HEK293 (cell line): ENCODE measurements around the gene GLB1L.

Experiments used
- CTCF ChIA-PET: fragments of 350-600 bp; formaldehyde crosslinking; extraction: SDS; loops from one replicate; lab custom pipeline; 2021; ENCODE audit warnings: antibody characterized with exemption; lab: Yijun Ruan, JAX
- POLR2A ChIA-PET: fragments of 300-600 bp; formaldehyde crosslinking; extraction: SDS; loops from one replicate; lab custom pipeline; 2020; ENCODE audit warnings: antibody characterized with exemption, inconsistent platforms; lab: Yijun Ruan, JAX
- H3K27ac ChIP-seq: fragments of 200-500 bp; sonication (Bioruptor generic); 2 replicates; pipeline ENCODE4 v1.5.1; 2014; ENCODE audit warnings: low read depth, low read length, control low read depth, inconsistent platforms; ENCODE audit errors: extremely low read depth
- H3K36me3 ChIP-seq, 2 experiments: fragments of 200-500 bp in 1 of 2; sonication (Bioruptor generic) in 1 of 2; 1 replicate in 1 of 2; 2 replicates in 1 of 2; pipeline ENCODE4 v1.5.1; 2014 to 2017; ENCODE audit warnings: inconsistent platforms in 2 of 2, low read length in 2 of 2; ENCODE audit not compliant: control insufficient read depth in 2 of 2, insufficient read depth in 1 of 2
- H3K4me1 ChIP-seq: fragments of 200-500 bp; sonication (Bioruptor generic); 2 replicates; pipeline ENCODE4 v1.5.1; 2014; ENCODE audit warnings: mild to moderate bottlenecking, low read length, inconsistent platforms; ENCODE audit not compliant: control insufficient read depth, insufficient read depth
- H3K4me3 ChIP-seq: 2 replicates; pipeline ENCODE4 v1.5.1; 2011; ENCODE audit warnings: low read depth, mild to moderate bottlenecking, control low read depth, low read length, moderate library complexity
- H3K9me3 ChIP-seq: fragments of 200-500 bp; sonication (Bioruptor generic); 2 replicates; pipeline ENCODE4 v1.5.1; 2014; ENCODE audit warnings: low read depth, low read length, inconsistent platforms; ENCODE audit not compliant: control insufficient read depth, insufficient read depth
- BCL11B ChIP-seq: fragments of 450-650 bp; formaldehyde crosslinking; IDR thresholded peaks from 2 replicates; pipeline ENCODE4 v1.5.1; 2016; ENCODE audit warnings: low read depth, missing biosample characterization, missing genetic modification characterization
- GLIS2 ChIP-seq: fragments of 450-650 bp; formaldehyde crosslinking; IDR thresholded peaks from 2 replicates; pipeline ENCODE4 v1.5.1; 2016; ENCODE audit warnings: missing biosample characterization, missing genetic modification characterization
- RBAK ChIP-seq: fragments of 450-650 bp; formaldehyde crosslinking; IDR thresholded peaks from 2 replicates; pipeline ENCODE4 v1.5.1; 2016; ENCODE audit warnings: missing biosample characterization, missing genetic modification characterization
- REPIN1 ChIP-seq: fragments of 450-650 bp; formaldehyde crosslinking; IDR thresholded peaks from 2 replicates; pipeline ENCODE4 v1.5.1; 2017; ENCODE audit warnings: missing biosample characterization, missing genetic modification characterization, low read depth
- SALL2 ChIP-seq: fragments of 450-650 bp; formaldehyde crosslinking; IDR thresholded peaks from 2 replicates; pipeline ENCODE4 v1.5.0; 2017; ENCODE audit warnings: missing biosample characterization, mild to moderate bottlenecking, missing genetic modification characterization, borderline replicate concordance
- SCRT2 ChIP-seq: fragments of 450-650 bp; formaldehyde crosslinking; IDR thresholded peaks from 2 replicates; pipeline ENCODE4 v1.5.1; 2016; ENCODE audit warnings: missing biosample characterization, missing genetic modification characterization
- WT1 ChIP-seq: fragments of 450-650 bp; formaldehyde crosslinking; IDR thresholded peaks from 2 replicates; pipeline ENCODE4 v1.5.1; 2016; ENCODE audit warnings: missing biosample characterization, missing genetic modification characterization
- ZBTB48 ChIP-seq: fragments of 450-650 bp; formaldehyde crosslinking; IDR thresholded peaks from 2 replicates; pipeline ENCODE4 v1.5.1; 2016; ENCODE audit warnings: missing biosample characterization, missing genetic modification characterization
- ZNF16 ChIP-seq: fragments of 450-650 bp; formaldehyde crosslinking; IDR thresholded peaks from 2 replicates; pipeline ENCODE4 v1.5.1; 2016; ENCODE audit warnings: low read depth, missing biosample characterization, missing genetic modification characterization
- ZNF214 ChIP-seq: fragments of 450-650 bp; formaldehyde crosslinking; IDR thresholded peaks from 2 replicates; pipeline ENCODE4 v1.5.1; 2017; ENCODE audit warnings: missing biosample characterization, mild to moderate bottlenecking, missing genetic modification characterization, borderline replicate concordance
- ZNF248 ChIP-seq: fragments of 450-650 bp; formaldehyde crosslinking; IDR thresholded peaks from 2 replicates; pipeline ENCODE4 v1.5.1; 2017; ENCODE audit warnings: missing biosample characterization, missing genetic modification characterization
- ZNF311 ChIP-seq: fragments of 450-650 bp; formaldehyde crosslinking; IDR thresholded peaks from 2 replicates; pipeline ENCODE4 v1.5.1; 2017; ENCODE audit warnings: missing biosample characterization, missing genetic modification characterization, borderline replicate concordance
- ZNF394 ChIP-seq: fragments of 450-650 bp; formaldehyde crosslinking; IDR thresholded peaks from 2 replicates; pipeline ENCODE4 v1.5.1; 2016; ENCODE audit warnings: missing biosample characterization, missing genetic modification characterization, mild to moderate bottlenecking, moderate library complexity, borderline replicate concordance
- ZNF473 ChIP-seq: fragments of 450-650 bp; formaldehyde crosslinking; IDR thresholded peaks from 2 replicates; pipeline ENCODE4 v1.5.1; 2017; ENCODE audit warnings: missing biosample characterization, missing genetic modification characterization
- ZNF501 ChIP-seq: fragments of 450-650 bp; formaldehyde crosslinking; IDR thresholded peaks from 2 replicates; pipeline ENCODE4 v1.5.1; 2016; ENCODE audit warnings: missing biosample characterization, missing genetic modification characterization
- ZNF521 ChIP-seq: fragments of 450-650 bp; formaldehyde crosslinking; IDR thresholded peaks from 2 replicates; pipeline ENCODE4 v1.5.1; 2017; ENCODE audit warnings: missing biosample characterization, mild to moderate bottlenecking, missing genetic modification characterization
- ZNF529 ChIP-seq: fragments of 450-650 bp; formaldehyde crosslinking; IDR thresholded peaks from 2 replicates; pipeline ENCODE4 v1.5.1; 2017; ENCODE audit warnings: missing genetic modification characterization, missing biosample characterization; ENCODE audit not compliant: insufficient replicate concordance
- ZNF544 ChIP-seq: fragments of 450-650 bp; formaldehyde crosslinking; IDR thresholded peaks from 2 replicates; pipeline ENCODE4 v1.5.0; 2017; ENCODE audit warnings: missing biosample characterization, missing genetic modification characterization
- ZNF626 ChIP-seq: fragments of 450-650 bp; sonication (Bioruptor Pico); formaldehyde crosslinking; IDR thresholded peaks from 2 replicates; pipeline ENCODE4 v1.5.1; 2018; ENCODE audit warnings: missing biosample characterization, missing genetic modification characterization, inconsistent platforms
- ZNF768 ChIP-seq: fragments of 450-650 bp; formaldehyde crosslinking; IDR thresholded peaks from 2 replicates; pipeline ENCODE4 v1.5.1; 2018; ENCODE audit warnings: missing biosample characterization, mild to moderate bottlenecking, missing genetic modification characterization
- ZNF830 ChIP-seq: fragments of 450-650 bp; IDR thresholded peaks from 2 replicates; pipeline ENCODE4 v1.5.0; 2018; ENCODE audit warnings: missing biosample characterization, missing genetic modification characterization, low read depth, mild to moderate bottlenecking, moderate library complexity
- ZSCAN16 ChIP-seq: fragments of 450-650 bp; formaldehyde crosslinking; IDR thresholded peaks from 2 replicates; pipeline ENCODE4 v1.5.1; 2016; ENCODE audit warnings: missing biosample characterization, missing genetic modification characterization
- TF ChIP-seq, protein P1 (sequence below): fragments of 450-650 bp; formaldehyde crosslinking; IDR thresholded peaks from 2 replicates; pipeline ENCODE4 v1.5.1; 2016; ENCODE audit warnings: missing biosample characterization, missing genetic modification characterization, low read depth
- TF ChIP-seq, protein P2 (sequence below): fragments of 450-650 bp; formaldehyde crosslinking; conservative IDR thresholded peaks from 2 replicates; pipeline ENCODE4 v1.5.1; 2016; ENCODE audit warnings: low read depth, missing biosample characterization, missing genetic modification characterization
- TF ChIP-seq, protein P3 (sequence below): fragments of 450-650 bp; IDR thresholded peaks from 2 replicates; pipeline ENCODE4 v1.5.1; 2018; ENCODE audit warnings: missing biosample characterization, mild to moderate bottlenecking, missing genetic modification characterization
- TF ChIP-seq, protein P4 (sequence below): fragments of 450-650 bp; formaldehyde crosslinking; IDR thresholded peaks from 2 replicates; pipeline ENCODE4 v1.5.1; 2017; ENCODE audit warnings: missing biosample characterization, missing genetic modification characterization

GLB1L gene

DNA sequence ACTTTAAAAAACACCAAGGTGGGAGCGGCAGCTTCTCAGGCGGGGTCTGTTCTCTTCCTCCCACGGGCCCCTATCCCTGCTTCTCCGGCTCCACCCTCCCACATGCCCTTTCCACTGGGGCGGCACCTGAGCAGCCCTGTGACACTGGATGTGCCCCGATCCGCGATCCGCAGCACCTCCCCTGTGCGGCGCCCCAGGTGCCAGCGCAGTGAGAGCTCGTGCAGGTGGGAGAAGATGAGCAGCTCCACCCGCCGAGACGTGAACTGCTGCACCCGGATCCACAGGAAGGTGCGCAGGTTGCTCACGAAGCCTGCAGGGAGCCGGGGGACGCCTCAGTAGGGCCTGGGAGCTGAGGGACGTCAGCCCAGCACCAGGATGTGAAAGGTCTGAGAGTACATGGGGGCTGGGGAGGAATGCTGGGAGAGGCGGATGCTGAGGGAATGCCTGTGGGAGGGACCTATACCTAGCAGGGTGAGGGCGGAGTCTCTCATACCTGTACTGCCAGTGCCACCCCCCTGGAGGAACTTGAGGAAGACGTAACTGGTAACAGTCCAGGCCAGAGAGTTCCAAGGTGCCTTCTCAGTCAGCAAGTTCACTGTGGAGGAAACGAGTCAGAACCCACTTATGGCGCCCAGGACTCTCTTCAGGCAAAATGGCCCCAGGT is 29.2 kb downstream of the GLB1L start:
- H3K27ac ChIP-seq: no peak overlapping the region
- H3K4me1 ChIP-seq: no peaks in the 10 kb centered on the region
- TF ChIP-seq ZNF768 (tag by site-specific recombination) (no peak), ZNF830 (no peak), ZNF544 (tag by site-specific recombination) (no peak), GLIS2 (tag by site-specific recombination) (no peak), SCRT2 (no peak), WT1 (tag by site-specific recombination) (no peak), ZNF394 (tag by site-specific recombination) (no peak), ZNF214 (tag by site-specific recombination) (no peak), ZNF473 (no peak), ZNF248 (tag by site-specific recombination) (no peak), ZNF501 (no peak), RBAK (tag by site-specific recombination) (no peak), ZNF521 (tag by site-specific recombination) (no peak), SALL2 (tag by site-specific recombination) (no peak), ZBTB48 (no peak), ZSCAN16 (no peak)
- TF ChIP-seq, protein P1, sequence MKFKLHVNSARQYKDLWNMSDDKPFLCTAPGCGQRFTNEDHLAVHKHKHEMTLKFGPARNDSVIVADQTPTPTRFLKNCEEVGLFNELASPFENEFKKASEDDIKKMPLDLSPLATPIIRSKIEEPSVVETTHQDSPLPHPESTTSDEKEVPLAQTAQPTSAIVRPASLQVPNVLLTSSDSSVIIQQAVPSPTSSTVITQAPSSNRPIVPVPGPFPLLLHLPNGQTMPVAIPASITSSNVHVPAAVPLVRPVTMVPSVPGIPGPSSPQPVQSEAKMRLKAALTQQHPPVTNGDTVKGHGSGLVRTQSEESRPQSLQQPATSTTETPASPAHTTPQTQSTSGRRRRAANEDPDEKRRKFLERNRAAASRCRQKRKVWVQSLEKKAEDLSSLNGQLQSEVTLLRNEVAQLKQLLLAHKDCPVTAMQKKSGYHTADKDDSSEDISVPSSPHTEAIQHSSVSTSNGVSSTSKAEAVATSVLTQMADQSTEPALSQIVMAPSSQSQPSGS (tag by site-specific recombination): no peak
- TF ChIP-seq, protein P2, sequence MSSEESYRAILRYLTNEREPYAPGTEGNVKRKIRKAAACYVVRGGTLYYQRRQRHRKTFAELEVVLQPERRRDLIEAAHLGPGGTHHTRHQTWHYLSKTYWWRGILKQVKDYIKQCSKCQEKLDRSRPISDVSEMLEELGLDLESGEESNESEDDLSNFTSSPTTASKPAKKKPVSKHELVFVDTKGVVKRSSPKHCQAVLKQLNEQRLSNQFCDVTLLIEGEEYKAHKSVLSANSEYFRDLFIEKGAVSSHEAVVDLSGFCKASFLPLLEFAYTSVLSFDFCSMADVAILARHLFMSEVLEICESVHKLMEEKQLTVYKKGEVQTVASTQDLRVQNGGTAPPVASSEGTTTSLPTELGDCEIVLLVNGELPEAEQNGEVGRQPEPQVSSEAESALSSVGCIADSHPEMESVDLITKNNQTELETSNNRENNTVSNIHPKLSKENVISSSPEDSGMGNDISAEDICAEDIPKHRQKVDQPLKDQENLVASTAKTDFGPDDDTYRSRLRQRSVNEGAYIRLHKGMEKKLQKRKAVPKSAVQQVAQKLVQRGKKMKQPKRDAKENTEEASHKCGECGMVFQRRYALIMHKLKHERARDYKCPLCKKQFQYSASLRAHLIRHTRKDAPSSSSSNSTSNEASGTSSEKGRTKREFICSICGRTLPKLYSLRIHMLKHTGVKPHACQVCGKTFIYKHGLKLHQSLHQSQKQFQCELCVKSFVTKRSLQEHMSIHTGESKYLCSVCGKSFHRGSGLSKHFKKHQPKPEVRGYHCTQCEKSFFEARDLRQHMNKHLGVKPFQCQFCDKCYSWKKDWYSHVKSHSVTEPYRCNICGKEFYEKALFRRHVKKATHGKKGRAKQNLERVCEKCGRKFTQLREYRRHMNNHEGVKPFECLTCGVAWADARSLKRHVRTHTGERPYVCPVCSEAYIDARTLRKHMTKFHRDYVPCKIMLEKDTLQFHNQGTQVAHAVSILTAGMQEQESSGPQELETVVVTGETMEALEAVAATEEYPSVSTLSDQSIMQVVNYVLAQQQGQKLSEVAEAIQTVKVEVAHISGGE (tag by site-specific recombination): no peak
- TF ChIP-seq, all 188 proteins: peak for 0
- POLR2A ChIA-PET: interaction anchor here (1.2 to 6.2 kb wide), 3 partner anchors 10 to 29 kb away, joined by 3 to 42 read pairs (median 5); partner anchors contain the start of genes ANKZF1, ATG9A, GLB1L and STK16
- H3K4me3 ChIP-seq: no peak overlapping the region
- peaks cover 15 to 72% of the 10 kb centered on the region in 2 experiments; a peak in 2 of 3 replicates for H3K36me3 ChIP-seq
- CTCF ChIA-PET: interaction anchor here (0.6 to 2.5 kb wide), 5 partner anchors 11 to 308 kb away, joined by 3 to 13 read pairs (median 5); no protein-coding TSS in a partner anchor
- H3K9me3 ChIP-seq: no peaks in the 10 kb centered on the region

DNA sequence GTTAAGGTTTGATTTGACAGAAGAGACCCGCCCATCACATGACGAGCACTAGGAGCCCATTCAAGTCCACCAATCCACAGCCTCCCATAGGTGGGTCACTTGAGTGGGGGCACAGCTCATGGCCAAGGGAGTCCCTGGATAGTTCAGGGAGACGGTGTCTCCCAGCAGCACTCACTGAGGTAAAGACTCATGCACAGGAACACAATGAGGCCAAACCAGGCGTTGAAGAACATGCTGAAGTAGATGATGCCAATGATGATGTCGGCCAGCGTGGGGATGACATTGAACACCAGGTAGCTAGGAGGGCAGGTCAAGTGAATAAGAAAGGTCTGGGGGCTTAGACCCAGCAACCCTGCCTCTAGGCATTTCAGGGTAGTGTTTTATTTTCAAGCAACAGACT is 30.5 kb downstream of the GLB1L start:
- POLR2A ChIA-PET: no interaction called here
- no peak for TF ChIP-seq ZNF311
- TF ChIP-seq ZNF529 (tag by site-specific recombination): no peak
- TF ChIP-seq ZNF626 (tag by site-specific recombination): no peak
- TF ChIP-seq, protein P3, sequence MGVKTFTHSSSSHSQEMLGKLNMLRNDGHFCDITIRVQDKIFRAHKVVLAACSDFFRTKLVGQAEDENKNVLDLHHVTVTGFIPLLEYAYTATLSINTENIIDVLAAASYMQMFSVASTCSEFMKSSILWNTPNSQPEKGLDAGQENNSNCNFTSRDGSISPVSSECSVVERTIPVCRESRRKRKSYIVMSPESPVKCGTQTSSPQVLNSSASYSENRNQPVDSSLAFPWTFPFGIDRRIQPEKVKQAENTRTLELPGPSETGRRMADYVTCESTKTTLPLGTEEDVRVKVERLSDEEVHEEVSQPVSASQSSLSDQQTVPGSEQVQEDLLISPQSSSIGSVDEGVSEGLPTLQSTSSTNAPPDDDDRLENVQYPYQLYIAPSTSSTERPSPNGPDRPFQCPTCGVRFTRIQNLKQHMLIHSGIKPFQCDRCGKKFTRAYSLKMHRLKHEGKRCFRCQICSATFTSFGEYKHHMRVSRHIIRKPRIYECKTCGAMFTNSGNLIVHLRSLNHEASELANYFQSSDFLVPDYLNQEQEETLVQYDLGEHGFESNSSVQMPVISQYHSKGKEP (tag by site-specific recombination): no peak
- TF ChIP-seq, protein P4, sequence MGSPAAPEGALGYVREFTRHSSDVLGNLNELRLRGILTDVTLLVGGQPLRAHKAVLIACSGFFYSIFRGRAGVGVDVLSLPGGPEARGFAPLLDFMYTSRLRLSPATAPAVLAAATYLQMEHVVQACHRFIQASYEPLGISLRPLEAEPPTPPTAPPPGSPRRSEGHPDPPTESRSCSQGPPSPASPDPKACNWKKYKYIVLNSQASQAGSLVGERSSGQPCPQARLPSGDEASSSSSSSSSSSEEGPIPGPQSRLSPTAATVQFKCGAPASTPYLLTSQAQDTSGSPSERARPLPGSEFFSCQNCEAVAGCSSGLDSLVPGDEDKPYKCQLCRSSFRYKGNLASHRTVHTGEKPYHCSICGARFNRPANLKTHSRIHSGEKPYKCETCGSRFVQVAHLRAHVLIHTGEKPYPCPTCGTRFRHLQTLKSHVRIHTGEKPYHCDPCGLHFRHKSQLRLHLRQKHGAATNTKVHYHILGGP (tag by site-specific recombination): no peak
- no peak for TF ChIP-seq BCL11B (tag by site-specific recombination)
- TF ChIP-seq REPIN1 (tag by site-specific recombination): no peak
- TF ChIP-seq ZNF16 (tag by site-specific recombination): no peak

More for the DNA sequence above, 30.5 kb downstream of the GLB1L start:
- Histone ChIP-seq H3K36me3 (peaks cover 15 to 72% of the 10 kb centered on the region in 2 experiments; a peak in 2 of 3 replicates), H3K27ac (no peak overlapping the region), H3K4me3 (no peak overlapping the region), H3K4me1 (no peaks in the 10 kb centered on the region), H3K9me3 (no peaks in the 10 kb centered on the region)
- CTCF ChIA-PET: interaction anchor here (1.0 to 1.3 kb wide), 2 partner anchors 34 to 81 kb away, joined by 3 read pairs; no protein-coding TSS in a partner anchor
